Umbilical cord (tissue), 2 donors: Measurements from ENCODE around the gene SMTNL2. TPM values are rescaled to one million over a fixed set of nuclear protein-coding genes. Genes with fewer than 3 reads are reported as not detected.
A peak's percentile ranks its signal among the peaks of the same experiment; 100 is the strongest.
"Not testable (repeated sequence)": the region's sequence is repeated elsewhere in the genome, so short reads cannot be mapped to it uniquely, and the experiment has no call there.

Experiments used
- DNase-seq: peaks from one replicate; pipeline ENCODE4 v3.0.0-alpha.2; 2015; ENCODE audit warnings: low spot score
- total RNA-seq: library from RNA; depleted of rRNA; stranded (reverse); fragments of >200 nt; gene quantifications from one replicate; pipeline ENCODE4 v1.2.3, GENCODE V29; 2014; ENCODE audit warnings: low replicate concordance; ENCODE audit not compliant: insufficient read depth

The SMTNL2 gene
- total RNA-seq, 1 donor from 2014 or later, result 11.3 TPM

DNA sequence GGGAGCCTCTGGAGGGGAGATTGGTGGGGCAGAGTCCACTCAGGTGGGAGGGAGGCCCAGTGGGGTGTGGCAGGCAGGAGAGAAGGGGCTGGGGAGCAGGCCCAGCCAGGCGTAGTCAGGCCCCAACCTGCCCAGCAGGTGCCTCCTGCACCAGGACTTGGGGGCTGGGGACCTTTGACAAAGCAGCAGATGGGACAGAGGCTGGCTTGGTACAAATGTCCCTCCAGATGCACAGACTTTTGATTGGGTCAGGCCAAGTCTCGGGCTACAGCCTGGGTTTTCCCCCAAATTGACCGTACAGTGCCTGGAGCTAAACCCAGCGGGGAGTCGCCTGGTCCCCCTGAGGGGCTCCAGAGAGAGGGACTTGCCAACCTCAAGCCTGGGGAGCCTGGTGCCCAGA lies 24.4 kb upstream of the SMTNL2 start:
- no peak for DNase-seq

DNA sequence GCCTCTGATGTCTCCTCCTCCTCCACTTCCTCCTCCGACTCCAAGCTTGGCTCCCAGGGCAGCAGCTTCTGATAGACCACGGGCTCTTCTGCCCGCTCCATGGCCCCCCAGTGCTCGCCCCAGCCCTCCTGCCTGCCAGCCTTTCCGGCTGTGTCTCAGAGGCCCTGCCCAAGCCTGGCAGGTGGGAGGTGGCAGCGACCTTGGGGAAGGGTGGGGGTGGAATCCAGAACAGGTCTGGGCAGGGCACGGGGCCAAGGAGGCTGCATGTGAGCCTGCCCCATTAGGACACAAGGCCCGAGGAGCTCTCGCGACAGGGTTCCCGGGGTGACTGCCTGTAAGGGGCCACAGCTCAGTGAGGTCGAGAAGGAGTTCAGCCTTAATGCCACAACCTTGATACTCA lies 23.9 kb upstream of the SMTNL2 start, which contains the start of gene GGT6:
Gene GGT6, minus strand, starts transcription at position 157 of the 400 bp plus-strand sequence. Its CDS starts 56 bp downstream, at position 101.
- no peak for DNase-seq

DNA sequence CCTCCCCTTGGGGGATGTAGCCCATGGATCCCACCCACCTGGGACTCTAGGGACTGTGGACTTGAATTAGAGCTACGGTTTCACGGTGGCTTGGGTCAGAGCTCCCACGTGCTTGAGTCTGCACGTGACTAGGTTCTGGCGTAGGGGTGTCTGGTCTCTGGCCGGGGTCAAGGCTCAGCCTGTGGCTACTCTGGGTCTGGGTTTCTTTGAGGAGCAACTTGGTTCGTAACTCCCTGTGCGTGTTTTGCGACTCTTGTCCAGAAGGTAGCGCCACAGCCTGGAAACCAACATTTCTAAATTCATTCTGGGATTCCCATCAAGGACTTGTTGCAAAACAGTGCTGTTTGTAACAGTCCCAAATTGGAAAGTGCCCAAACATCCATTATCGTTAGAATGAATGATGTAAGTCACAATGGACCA lies 23.5 kb upstream of the SMTNL2 start:
- no peak for DNase-seq

DNA sequence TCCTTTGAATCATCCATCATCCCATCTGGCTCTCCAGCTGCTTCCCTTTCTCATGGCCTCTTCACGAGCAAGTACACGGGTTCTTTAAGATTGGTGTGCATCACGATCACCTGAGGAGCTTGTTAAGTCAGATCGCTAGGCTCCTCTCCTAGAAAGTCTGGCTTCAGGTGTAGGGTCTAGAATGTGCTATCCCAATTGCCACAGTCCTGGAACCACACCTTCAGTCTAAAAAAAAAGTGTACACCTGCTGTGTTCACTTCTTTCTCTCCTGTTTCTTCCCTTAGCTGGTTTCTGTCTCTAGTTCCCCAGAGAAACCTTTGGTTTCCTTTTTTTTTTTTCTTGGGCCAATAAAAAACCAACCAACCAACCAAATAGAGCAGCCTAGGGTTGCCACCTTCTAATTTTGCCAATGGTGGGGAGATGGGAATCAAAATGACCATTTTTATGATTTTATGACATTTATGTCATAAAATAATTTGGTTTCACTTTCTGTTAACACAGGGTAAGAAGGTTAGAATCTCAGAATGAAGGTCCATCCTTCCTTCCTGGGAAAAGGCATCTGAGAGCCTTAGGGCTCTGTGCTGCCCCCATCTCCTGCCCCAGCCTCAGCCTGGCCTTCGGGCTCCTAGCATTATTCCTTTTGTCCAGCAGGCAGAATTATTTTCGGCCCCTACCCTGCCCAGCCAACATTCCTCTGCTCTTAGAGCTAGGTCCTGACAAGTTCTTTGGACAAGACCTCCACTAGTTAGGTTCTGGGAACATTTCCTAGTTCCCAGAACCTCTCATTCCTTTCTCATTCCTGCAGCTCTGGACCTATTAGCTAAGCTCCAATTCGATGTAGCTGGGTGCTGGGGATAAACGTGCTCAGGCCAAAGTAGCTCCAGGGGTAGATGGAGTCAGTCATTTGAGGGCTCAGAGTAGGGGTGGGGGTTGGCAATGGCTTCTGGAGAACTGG lies 22.0 kb upstream of the SMTNL2 start:
- no peak for DNase-seq

DNA sequence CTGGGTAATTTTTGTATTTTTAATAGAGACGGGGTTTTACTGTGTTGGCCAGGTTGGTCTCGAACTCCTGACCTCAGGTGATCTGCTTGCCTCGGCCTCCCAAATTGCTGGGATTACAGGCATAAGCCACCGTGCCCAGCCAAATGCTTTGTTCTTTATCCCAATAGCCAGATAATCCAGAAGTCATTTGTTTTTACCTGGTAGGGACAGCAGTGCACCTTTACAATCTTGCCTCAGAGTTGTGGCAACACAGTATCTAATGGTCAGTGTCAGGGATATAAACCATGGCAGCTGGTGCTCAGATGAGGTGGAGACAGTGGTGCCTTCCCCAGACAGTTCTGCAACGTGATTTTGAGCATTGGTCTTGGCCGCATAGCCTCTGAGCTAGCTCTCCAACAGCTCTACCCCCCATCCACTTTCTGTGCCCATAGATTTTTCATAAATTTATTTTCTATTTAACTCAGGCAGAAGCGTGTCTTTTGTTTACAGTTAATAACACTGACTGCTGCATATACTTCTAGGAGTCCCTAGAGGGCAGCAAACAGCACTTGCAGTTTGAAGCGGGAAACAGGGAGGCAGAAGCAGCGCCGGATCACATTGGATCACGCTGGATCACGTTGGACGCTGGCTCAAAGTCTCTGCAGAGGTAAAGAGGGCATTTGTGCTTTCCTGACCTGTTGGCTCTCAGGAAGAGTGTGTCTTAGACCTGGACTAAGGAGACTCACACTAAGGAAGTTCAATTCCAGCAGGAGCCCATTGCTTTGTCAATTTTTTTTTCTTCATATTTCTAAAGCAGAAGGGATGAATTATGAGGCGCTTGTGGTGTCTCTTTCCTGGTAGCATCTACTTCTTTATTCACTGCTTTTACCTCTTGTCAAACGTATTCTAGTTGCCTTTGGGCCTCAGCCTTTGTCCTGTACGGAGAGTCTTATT lies 18.9 kb upstream of the SMTNL2 start:
- DNase-seq, result peak; percentile 83

DNA sequence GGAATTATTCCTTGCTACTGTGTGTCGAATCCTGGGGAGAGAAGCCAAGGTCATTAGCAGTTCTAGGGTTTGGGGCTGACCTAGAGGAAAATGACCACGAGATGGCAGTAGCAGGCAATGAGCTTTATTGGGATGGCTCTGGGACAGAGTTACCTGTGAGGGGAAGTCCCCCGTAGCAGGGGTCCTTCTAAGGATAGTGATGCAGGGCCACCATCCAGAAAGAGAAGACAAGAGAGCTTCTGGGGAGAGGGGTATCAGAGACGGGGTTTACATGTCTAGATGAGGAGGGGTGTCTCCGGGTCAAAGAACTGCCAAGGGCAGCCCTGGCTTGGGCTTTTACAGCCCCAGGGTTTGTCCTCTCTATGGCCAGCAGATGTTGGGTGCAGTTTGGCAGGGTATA lies 17.5 kb upstream of the SMTNL2 start:
- DNase-seq, result peak; percentile 76

DNA sequence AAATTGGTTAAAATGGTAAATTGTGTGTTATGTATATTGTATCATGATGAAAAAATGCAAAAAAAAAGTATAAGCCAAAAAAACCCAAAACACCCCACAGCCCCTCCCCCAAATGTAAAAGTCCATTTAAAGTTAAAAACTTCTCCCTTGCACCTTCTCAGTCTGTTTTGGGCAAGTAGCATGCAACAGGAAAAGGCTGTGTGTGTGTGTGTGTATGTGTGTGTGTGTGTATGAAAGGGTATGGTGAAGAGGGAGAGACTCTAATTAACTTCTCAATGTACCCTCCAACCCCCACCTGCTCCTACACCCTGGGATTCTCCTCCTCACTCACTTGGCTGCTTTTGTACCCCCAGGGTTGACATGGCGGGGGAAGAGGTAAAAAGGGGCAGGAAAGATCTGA lies 14.7 kb upstream of the SMTNL2 start:
- no peak for DNase-seq

DNA sequence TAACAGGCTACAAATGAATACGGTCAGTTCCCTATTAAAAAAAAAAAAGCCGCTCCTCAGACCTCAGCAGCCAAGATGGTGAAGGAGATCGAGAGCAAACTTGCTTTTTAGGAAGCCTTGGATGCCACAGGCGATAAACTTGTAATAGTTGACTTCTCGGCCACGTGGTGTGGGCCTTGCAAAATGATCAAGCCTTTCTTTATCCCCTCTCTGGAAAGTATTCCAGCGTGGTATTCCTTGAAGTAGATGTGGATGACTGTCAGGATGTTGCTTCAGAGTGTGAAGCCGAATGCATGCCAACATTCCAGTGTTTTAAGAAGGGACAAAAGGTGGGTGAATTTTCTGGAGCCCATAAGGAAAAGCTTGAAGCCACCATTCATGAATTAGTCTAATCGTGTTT lies 12.2 kb upstream of the SMTNL2 start:
- no peak for DNase-seq

DNA sequence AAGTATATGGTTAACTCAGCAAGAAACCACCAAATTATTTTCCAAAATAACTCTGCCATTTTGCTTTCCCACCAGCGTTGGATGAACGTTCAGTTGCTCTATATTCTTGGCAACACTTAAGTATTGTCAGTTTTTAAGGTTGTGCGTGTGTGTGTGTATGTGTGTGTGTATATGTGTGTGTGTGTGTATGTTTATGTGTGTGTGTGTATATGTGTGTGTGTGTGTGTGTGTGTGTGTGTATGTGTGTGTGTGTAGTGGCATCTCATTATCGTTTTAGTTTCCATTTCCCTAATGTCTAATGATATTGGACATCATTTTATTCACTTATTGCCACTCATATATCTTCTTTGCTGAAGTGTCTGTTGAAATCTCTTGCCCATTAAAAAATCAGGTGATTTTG lies 11.2 kb upstream of the SMTNL2 start:
- no peak for DNase-seq

DNA sequence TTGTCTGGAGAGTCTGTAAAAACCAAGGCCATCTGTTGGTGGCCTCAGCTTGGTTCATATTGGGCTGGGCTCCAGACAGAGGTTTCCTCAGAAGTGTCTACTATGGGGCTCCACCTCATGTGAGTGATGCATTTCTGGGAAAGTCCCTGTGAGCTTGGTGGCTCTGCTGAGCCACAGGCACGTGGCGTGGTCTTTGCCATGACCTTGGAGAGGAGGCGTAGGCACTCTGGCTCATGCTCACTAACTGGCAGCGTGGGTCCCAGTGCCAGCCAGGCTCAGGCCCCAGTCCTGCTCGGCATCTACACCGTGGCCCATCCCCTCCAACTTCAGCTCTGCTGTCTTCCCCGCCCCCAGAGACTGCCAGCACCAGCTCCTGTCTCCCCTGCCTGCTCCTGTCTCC lies 10.7 kb upstream of the SMTNL2 start:
- DNase-seq, result no peak

DNA sequence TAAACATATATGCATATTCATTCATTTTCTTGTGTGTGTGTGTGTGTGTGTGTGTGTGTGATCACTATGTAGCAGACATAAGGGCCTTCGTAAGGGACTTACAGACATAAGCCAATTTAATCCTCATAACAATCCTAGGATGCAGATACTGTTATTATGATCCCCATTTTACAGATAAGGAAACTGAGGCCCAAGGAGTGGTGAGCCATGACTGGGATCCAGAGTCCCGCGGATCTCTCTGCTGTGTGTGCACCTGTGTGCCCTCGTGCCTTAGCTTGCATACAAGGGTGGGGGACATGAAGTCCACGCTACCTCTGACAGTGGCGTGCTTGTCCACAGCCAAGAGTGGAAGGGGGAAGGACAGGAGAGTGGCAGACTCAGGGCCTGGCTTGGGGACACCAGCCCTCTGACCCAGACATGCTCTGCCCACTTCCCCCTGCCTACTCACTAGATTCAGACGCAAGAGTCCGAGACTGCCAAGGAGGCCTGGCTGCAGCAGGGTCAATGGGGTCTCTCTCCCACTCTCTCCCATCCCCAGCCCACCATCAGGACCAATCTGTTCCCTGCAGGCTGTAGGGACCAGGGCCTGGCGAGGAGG lies 9.8 kb upstream of the SMTNL2 start:
- DNase-seq, result no peak

DNA sequence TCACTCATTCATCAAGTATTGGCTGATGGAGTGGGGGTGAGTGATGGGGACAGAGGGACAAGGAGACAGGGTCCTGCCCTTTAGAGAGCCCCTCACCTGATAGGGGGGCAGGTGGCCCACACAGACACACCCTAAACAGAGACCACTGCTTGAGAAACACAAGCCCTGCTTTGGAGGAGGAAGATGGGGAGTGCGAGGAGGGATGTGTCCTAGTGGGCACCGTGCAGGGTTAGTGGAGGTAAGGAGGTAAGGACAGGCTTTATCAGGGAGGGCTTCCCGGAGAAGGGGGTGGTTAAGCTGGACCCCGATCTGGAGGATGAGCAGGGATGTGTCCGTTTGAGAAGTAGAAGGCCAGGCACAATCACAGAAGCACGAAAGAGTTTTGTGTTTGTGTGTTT lies 8.2 kb upstream of the SMTNL2 start:
- no peak for DNase-seq

DNA sequence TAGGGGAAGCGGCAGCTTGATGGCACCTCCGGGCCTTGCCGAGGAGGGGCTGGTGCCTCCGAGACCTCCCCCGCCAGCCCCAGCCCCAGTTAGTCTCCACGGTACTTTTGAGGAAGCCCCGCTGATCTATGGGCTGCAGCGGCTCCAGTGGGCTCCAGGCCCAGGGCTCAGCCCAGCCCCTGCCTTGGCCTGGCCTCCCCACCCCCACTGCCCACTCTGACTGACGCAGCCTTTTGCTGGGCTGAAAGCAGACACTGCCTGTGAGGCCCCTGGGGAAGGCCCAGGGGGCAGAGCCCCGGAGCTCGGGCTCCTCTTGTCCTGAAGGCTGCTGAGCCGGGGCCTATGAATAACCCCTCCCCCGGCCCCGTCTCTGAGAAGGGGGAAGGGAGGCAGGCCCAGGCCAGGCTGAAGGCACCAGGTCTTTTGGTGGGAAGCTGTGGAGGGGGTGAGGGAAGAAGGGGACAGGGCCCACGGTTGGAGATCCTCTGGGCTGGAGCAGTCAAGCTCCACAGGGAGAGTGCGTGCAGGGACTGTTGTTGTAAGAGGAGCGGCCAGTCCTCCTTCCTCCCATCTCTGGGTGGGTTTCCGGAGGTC lies 7.5 kb upstream of the SMTNL2 start:
- DNase-seq, result peak; percentile 91

DNA sequence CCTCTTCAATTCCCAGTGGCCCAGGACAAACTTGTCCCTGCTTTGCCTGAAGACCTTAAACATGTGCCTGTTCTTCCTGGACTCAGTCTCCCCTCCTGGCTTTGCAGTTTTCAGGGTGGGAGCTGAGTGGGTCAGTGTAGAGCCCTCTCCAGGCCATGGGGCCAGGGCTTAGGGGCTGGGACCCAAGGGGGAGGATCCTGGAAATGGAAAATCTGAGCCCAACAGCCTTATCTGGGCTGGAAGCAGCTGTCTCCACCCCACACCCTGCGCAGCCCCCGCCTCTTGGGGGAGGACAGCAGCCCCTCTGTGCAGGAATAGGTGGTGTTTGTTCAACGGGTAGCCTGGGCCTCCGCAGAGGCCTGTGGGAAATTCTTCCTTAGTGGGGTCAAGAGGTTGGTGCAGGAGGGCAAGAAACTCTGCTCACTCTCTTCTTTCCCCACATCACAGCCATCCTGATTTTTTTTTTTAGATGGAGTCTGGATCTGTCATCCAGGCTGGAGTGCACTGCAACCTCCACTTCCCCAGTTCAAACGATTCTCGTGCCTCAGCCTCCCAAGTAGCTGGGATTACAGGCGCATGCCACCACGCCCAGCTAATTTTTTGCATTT lies 6.8 kb upstream of the SMTNL2 start:
- peak; percentile 80 for DNase-seq

DNA sequence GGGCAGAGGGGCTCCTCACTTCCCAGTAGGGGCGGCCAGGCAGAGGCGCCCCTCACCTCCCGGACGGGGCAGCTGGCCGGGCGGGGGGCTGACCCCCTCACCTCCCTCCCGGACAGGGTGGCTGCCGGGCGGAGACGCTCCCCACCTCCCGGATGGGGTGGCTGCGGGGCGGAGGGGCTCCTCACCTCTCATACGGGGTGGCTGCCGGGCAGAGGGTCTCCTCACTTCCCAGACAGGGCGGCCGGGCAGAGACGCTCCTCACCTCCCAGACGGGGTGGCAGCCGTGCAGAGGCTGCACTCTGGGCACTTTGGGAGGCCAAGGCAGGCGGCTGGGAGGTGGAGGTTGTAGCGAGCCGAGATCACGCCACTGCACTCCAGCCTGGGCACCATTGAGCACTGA lies 6.0 kb upstream of the SMTNL2 start:
- not testable (repeated sequence) for DNase-seq

DNA sequence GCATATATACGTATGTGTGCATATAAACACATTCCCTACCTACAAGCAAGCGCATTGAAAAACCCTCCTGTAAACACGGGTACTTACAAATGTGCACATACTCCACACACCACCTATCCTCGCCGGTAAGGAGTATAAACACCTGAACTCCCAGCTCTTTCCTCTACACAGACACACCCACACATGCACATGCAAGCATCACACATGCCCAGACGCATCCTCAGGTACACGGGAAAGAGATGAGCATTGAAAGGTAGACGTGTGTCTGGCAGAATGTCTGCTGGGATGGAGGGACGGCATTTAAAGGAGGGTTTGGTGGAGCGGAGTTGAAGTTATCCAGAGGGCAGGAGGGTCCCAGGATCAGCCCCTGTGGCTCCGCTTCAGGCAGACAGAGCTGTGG lies 4.7 kb upstream of the SMTNL2 start:
- no peak for DNase-seq

DNA sequence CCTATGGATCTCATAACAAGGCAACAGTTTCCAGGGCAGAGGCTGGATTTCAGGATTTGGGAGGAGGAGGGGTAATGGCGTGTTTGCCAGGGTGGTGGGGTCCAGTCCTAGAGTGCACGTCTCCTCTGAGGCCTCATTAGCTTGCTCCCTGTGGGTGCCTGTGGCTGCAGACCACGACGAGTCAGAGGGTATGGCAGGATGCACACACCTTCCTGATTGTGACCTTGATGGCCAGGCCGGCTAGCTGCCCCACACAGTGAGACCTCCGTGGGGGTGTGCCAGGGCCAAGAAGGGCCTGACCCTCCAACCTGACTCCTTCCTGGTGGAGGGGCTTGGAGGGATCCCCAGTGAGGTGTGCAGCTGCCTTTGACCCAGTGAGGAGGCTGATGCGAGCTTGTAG lies 4.0 kb upstream of the SMTNL2 start:
- DNase-seq, result peak; percentile 74

DNA sequence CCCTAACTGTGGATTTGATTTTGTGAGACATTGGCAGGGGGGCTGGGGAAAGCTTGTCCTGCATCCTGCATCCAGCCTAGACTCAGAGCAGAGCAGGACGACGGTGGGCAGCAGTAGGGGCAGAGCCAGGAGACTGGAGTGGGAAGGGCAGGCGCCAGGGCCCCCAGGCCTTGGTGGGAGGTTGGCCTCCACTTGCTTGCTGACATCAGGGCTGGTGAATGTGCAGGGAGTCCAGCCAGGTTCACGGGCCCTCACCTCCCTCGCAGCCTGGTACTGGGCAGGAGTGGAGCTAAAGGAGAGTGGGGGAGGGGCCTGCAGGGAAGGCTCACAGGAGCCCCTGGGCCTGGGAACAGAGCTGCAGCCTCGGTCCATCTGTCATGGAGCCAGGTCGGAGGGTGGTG lies 2.2 kb upstream of the SMTNL2 start:
- DNase-seq, result no peak

DNA sequence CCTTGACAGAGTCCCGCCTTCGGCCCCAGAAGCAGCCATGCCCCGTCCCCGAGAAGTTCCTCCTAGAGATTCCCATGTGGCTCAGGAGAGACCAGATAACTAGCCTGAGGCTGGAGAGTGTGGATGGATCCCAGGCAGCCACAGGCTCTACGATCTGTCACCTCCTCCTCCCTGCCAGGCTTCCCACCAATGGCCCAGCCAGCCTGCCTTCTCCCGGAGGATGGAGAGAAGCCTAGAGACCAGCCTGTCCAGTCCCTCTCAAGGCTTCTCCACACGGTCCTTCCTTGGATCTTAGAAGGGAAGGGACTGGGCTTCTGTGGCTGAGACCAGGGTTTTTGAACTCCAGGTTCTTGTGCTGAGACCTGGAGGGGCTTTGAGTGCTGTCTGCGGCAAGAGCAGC lies 1.6 kb upstream of the SMTNL2 start:
- DNase-seq, result no peak

DNA sequence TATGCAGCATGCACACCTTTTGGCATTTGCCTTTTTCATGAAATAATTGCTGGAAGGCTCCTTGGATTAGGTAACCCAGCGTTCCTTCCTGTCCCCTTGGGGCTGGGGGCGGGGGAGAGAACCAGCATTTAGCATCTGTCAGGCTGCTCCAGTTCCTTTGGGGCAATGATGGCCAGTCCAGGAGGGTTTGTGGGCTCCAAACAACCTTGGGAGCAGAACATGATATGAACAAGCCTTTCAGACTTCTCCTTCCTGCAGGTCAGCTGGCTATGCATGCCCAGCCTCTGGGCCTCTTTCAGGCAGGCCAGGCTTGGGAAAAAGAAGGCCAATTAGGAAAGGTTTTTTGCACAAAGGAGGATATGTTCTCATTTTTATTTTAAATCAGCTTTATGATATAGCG lies 1.1 kb upstream of the SMTNL2 start:
- DNase-seq, result no peak

DNA sequence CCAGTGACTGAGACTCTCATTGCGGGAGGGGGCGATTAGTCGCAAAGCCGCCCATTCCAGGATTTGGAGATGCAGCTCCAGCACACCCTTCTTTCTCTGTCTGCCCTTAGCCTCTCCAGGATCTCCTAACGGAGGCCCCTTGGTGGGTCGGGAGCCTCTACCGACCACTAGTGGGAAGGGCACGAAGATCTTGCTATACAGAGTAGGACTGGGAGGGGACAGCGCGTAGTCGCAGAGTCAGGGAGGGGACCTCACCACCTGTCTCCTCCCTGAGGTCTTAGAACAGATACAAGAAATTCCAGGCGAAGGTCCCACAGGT lies 588 bp upstream of the SMTNL2 start:
- DNase-seq, result peak; percentile 80
